NCI-H226 (cell line): ENCODE measurements around the gene CLEC3B.

ENCODE experiments used
- DNase-seq: peaks from one replicate; pipeline ENCODE4 v3.0.0-alpha.2; 2015

CLEC3B gene

GRCh38 chr3:45003859-45004258 lies 22.2 kb upstream of the CLEC3B start:
- DNase-seq: no peak

- no peak for DNase-seq
These were observed 19.0 kb upstream of the CLEC3B start for GRCh38 chr3:45007091-45007490.

GRCh38 chr3:45008117-45008516 lies 18.0 kb upstream of the CLEC3B start:
- DNase-seq: peak; percentile 50

GRCh38 chr3:45009868-45010267 lies 16.2 kb upstream of the CLEC3B start:
- DNase-seq: no peak

DNA sequence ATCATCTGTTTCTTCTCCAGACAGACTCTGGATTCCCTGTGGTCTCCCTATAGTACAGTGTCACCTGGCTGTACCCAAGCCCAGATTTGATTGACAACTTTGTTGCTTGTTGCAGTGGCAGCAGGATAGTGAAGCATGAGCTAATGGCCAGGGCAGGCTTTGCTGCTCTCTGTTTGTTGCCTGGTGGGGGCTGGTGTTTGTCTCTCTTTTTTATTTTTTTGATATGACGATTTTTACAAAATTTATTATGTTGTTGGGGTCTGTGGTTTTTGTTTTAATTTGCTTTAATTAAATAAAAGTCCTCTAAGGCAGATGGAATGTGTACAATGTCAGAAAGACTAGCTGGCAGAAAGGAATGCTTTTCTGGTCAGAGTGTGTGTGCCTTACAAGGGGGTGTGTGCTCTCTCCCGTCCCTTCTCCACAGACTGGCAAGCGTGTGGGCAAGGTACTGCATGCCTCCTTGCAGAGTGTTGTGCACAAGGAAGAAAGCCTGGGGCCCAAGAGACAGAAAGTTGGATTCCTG lies 15.2 kb upstream of the CLEC3B start:
- DNase-seq: peak; percentile 64

DNA sequence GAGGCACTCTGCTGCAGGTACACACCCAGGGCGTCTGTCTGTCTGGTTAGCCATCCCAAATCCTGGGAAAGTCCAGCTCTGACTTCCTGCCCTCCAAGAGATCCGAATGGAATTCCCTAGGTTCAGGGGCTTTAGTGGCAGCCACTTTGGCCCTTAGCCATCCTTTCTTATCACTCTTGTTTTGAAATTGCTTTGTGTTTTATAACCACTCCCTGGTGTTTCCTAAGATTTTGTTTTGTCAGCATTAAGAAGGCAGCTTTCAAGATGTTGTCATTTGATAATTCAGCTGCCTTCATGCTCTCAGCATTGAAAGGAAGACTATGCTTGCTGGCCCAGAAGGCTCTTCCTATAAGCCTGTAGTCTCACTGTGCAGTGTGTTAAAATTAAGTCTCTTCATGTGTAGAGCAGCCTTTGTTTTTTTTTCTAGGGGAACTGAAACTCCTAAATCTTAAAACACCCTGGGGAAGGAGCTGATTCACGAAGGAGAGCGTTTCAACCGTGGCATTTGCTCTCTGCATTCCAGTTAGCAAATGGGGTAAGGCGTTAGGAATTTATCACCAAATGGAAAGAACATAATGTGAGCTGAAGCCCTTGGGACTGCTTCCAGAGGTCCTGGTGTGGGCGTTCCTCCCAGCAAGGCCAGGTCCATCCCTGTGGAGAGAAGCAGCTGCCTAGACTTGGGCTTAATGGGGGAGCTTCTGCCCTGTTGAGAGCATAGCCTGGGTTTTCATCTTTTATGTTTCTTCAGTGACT lies 14.2 kb upstream of the CLEC3B start:
- peak; percentile 79 for DNase-seq

DNA sequence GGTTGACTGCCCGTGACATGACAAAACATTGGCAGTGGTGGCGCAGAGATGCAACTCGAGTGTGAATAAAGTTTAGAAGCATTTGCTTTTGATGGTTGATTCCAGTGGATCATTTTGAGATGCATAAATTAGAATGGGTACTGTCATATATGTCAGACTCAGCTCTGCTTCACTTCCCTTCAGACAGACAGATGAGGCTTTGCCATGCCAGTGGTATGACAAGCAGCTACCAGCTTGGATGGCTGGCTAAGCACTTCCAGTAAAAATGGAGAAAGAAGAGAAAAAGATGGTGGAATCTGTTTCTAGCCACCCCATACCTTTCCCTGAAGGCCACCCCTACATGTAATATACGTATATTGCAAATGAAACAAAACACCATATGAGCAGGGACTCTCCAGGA lies 13.5 kb upstream of the CLEC3B start:
- DNase-seq: no peak

DNA sequence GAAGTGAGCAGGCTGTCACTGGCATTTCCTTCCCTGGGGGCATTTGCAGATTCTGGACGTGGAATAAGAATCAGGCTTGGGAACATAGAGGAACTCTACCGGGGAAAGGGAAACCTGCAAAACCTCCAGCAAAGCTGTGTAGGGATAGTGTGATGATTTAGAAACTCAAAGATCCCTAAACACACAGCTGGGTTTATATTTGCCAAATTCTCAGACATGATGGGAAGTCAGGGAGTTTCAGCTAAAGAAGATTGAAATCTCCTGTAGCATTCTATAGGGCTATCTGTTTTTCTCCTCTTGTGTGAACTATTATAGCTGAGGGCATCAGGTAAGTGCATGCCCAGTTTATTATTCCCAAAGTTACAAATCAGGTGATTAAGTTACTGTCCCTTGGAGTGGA lies 9.2 kb upstream of the CLEC3B start:
- no peak for DNase-seq

GRCh38 chr3:45017821-45018220 lies 8.3 kb upstream of the CLEC3B start:
- DNase-seq: no peak

- DNase-seq: no peak
These were observed 5.6 kb upstream of the CLEC3B start for GRCh38 chr3:45020534-45020933.

- no peak for DNase-seq
These were observed 4.4 kb upstream of the CLEC3B start for GRCh38 chr3:45021524-45022297.

GRCh38 chr3:45023675-45024074 lies 2.4 kb upstream of the CLEC3B start:
- DNase-seq: no peak

DNA sequence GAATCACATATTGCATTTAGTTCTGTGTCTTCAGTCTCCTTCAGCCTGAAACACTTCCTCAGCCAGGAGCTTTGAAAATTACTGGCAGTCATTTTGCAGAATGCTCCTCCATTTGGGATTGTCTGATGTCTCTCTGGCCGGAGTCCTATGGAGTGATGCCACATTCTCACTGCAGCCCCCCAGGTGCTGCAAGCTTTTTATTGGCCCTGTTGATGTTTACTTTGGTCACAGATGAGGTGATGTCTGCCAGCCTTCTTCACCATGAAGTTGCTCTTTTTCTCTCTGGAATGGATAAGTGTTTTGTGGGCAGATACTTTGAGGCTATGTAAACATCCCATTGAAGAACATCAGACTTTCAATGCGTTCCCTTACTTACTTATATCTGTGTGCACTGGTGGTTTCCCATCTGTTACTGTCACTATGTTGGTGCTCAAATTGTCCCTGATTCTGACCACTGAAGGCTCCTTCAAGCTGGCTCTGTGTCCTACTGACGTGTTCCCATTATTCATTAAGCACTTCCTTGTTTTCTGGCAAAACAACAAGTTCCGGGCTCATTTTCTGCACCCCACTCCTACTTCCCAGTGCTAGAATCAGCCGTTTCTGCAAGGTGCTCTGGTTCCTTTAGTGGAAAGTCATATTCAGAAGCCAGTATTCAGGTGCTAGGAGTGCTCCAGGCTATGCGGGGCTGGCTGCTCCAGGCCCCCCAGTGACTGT lies 1.4 kb upstream of the CLEC3B start:
- no peak for DNase-seq

DNA sequence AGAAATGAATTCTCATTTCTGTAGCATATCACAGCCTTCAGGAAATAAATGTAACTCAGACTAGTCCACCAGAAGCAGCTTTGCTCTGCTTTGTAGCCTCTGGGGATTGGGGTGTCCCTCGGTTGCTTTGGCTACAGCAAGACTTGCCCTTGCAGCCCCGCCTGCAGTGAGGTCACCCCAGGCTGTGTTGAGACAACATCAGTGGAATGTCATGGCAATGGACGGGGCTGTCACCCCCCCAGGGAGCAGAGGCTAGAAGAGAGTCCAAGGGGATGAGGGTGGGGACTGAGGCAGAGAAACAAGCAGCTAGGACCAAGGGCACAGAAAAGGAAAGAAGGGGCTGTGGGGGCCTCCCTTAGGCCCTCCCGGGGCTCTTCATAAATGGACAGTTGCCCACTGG lies 854 bp downstream of the CLEC3B start:
- no peak for DNase-seq

GRCh38 chr3:45027441-45027840 lies 1.3 kb downstream of the CLEC3B start:
- DNase-seq: no peak

DNA sequence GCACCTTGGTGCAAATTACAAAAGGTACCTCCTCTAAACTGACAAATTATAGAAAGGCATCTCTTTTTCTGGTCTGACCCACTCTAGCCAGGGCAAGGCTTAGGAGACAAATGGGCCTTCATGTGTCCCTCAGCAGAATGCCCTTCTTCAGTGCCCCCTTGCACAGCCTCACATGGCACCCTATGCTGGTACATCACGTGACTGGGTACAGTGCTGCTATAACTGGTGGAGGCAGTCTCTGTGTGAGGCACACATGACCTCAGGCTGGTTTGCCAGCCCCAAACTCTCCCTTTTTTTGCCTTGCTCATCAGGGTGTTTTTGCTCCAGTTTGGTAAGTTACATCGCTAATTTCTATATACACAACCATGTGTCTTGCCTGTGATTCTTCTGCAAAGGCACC lies 3.1 kb downstream of the CLEC3B start:
- DNase-seq: no peak

- DNase-seq: no peak
These were observed 3.6 kb downstream of the CLEC3B start for GRCh38 chr3:45029661-45030060.

GRCh38 chr3:45031531-45031930 lies 5.4 kb downstream of the CLEC3B start:
- no peak for DNase-seq

DNA sequence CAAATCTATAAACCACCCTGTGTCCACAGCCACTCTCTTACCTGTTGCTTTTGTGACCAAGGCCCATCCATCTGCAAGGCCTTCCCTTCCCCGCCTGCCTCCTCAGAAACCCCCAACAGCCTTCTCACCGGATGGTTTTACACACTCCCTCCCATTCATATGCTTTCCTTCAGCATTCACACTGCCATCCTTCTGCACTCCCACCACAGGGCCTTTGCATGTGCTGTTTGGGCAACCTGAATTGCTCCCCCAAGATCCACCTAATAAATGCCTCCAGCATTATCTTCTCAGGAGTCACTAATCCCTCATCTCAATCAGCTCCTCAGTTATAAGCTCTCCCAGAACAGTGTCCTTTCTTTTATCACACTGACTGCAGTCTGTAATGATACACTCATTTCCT lies 6.0 kb downstream of the CLEC3B start:
- DNase-seq: no peak

DNA sequence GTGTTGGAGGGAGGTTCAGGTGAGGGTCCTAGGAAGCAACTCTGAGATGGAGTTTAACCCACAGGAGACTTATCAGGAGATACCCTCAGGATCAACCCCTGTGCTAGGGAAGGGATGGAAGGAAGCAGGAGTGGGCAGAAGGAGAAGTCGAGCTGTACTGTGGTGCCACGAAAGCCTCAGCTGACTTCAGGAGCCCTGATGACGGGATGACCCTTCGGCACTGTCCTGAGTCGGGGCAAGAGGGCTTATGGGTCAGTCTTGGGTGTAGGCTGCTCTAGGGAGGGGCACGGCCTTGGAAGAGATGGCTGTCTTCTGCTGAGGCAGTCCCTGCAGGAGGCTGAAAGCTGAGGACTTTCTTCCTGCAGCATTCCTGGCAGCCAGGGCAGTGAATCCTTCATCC lies 7.7 kb downstream of the CLEC3B start:
- no peak for DNase-seq

DNA sequence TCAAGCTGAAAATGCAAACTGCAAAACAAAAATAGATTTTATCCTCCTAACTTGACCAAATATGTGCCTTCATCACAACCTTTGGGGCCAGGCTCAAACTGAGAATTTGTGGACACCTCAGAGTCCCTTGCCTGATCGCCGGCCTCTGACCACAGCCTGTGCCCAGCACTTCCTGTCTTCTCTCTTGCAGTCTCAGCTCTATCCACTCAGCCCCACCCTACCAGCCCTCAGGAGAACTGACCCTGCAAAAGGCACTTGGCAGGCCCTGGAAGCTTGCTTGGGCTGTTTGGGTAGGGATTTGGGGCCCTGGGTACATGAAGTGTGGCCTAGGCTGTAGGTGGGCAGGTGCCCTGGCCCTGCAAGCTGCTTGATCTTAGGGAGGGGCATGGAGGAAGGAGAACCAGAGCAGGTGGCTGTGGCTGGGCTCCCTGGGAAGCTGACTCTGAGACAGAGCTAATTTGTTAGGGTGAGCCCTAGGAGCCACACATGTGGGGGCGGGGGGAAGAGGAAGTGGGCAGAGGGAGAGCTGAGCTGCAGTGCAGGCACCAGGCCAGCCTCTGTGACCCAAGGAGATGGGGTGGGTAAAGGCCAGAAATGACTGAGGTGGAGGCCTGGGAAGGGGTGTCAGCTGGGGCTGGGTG lies 8.6 kb downstream of the CLEC3B start:
- no peak for DNase-seq

GRCh38 chr3:45035441-45036301 lies 9.6 kb downstream of the CLEC3B start:
- no peak for DNase-seq
